ENCODE measurements around the gene SEMA6A. TPM values are rescaled to one million over a fixed set of nuclear protein-coding genes. Genes with fewer than 3 reads are reported as not detected.

Gene SEMA6A
- total RNA-seq, 1 experiment from 2014 or later, result 18.3 TPM

- DNase-seq, result no peak
- H3K4me3 ChIP-seq (ENCODE audit: low read depth, low read length), result no peak overlapping the region
- Mint-ChIP-seq H3K4me3 (ENCODE audit: unreplicated experiment) (no peak overlapping the region), H3K4me1 (ENCODE audit: low read depth, unreplicated experiment) (no peaks in the 10 kb centered on the region), H3K9me3 (ENCODE audit: unreplicated experiment) (no peaks in the 10 kb centered on the region), H3K27me3 (ENCODE audit: insufficient read depth, unreplicated experiment) (no peaks in the 10 kb centered on the region), H3K27ac (ENCODE audit: unreplicated experiment) (no peak overlapping the region), H3K36me3 (ENCODE audit: insufficient read depth, unreplicated experiment) (peaks cover 9% of the 10 kb centered on the region)
- ChIA-PET CTCF (no interaction called here), POLR2A (no interaction called here)
- H3K4me1 ChIP-seq, result peaks cover 3% of the 10 kb centered on the region; the same call in 1 of the 2 replicates
- H3K9me3 ChIP-seq, result no peaks in the 10 kb centered on the region
- no peaks in the 10 kb centered on the region for H3K27me3 ChIP-seq (replicated peaks; ENCODE audit: control insufficient read depth, insufficient read depth, low read length)
- H3K36me3 ChIP-seq (ENCODE audit: control insufficient read depth, insufficient read depth, low read length), result no peaks in the 10 kb centered on the region
- BruUV-seq (replicated peaks), result no TSS peak
- intact Hi-C loops (cut with micrococcal nuclease; ENCODE audit: unreplicated experiment), result no loop called here
- no peak for TF ChIP-seq CTCF (IDR thresholded peaks at IDR 0.05; ENCODE audit: insufficient read depth in 1 of 2, low read depth in 1 of 2, low read length in 1 of 2, severe bottlenecking in 1 of 2, unreplicated experiment in 1 of 2)
Measured at GRCh38 chr5:116563736-116564308, 10.8 kb downstream of the SEMA6A start.

GRCh38 chr5:116562669-116563068 lies 12.0 kb downstream of the SEMA6A start:
- intact Hi-C loops (cut with micrococcal nuclease; ENCODE audit: unreplicated experiment), result no loop called here
- H3K27ac Mint-ChIP-seq (ENCODE audit: unreplicated experiment), result no peak overlapping the region
- DNase-seq, result no peak
- ChIA-PET CTCF (no interaction called here), POLR2A (no interaction called here)
- Histone ChIP-seq H3K4me1 (peaks cover 3% of the 10 kb centered on the region; the same call in 1 of the 2 replicates), H3K9me3 (no peaks in the 10 kb centered on the region), H3K4me3 (ENCODE audit: low read depth, low read length) (no peak overlapping the region), H3K36me3 (ENCODE audit: control insufficient read depth, insufficient read depth, low read length) (no peaks in the 10 kb centered on the region), H3K27me3 (replicated peaks; ENCODE audit: control insufficient read depth, insufficient read depth, low read length) (no peaks in the 10 kb centered on the region)
- BruUV-seq (replicated peaks), result no TSS peak
- no peaks in the 10 kb centered on the region for H3K4me1 Mint-ChIP-seq (ENCODE audit: low read depth, unreplicated experiment)
- H3K9me3 Mint-ChIP-seq (ENCODE audit: unreplicated experiment), result no peaks in the 10 kb centered on the region
- no peaks in the 10 kb centered on the region for H3K27me3 Mint-ChIP-seq (ENCODE audit: insufficient read depth, unreplicated experiment)
- H3K4me3 Mint-ChIP-seq (ENCODE audit: unreplicated experiment), result no peak overlapping the region
- no peak for TF ChIP-seq CTCF (IDR thresholded peaks at IDR 0.05; ENCODE audit: insufficient read depth in 1 of 2, low read depth in 1 of 2, low read length in 1 of 2, severe bottlenecking in 1 of 2, unreplicated experiment in 1 of 2)
- peaks cover 7% of the 10 kb centered on the region for H3K36me3 Mint-ChIP-seq (ENCODE audit: insufficient read depth, unreplicated experiment)

- H3K36me3 Mint-ChIP-seq (ENCODE audit: insufficient read depth, unreplicated experiment), result no peaks in the 10 kb centered on the region
- H3K27ac Mint-ChIP-seq (ENCODE audit: unreplicated experiment), result no peak overlapping the region
- H3K9me3 Mint-ChIP-seq (ENCODE audit: unreplicated experiment), result no peaks in the 10 kb centered on the region
- no TSS peak for BruUV-seq (replicated peaks)
- intact Hi-C loops (cut with micrococcal nuclease; ENCODE audit: unreplicated experiment), result no loop called here
- H3K4me1 ChIP-seq, result peaks cover 3% of the 10 kb centered on the region; the same call in 1 of the 2 replicates
- POLR2A ChIA-PET, result no interaction called here
- no peak for DNase-seq
- H3K36me3 ChIP-seq (ENCODE audit: control insufficient read depth, insufficient read depth, low read length), result no peaks in the 10 kb centered on the region
- no peaks in the 10 kb centered on the region for H3K4me1 Mint-ChIP-seq (ENCODE audit: low read depth, unreplicated experiment)
- H3K9me3 ChIP-seq, result no peaks in the 10 kb centered on the region
- H3K4me3 Mint-ChIP-seq (ENCODE audit: unreplicated experiment), result no peak overlapping the region
- no peaks in the 10 kb centered on the region for H3K27me3 Mint-ChIP-seq (ENCODE audit: insufficient read depth, unreplicated experiment)
- TF ChIP-seq CTCF (IDR thresholded peaks at IDR 0.05; ENCODE audit: insufficient read depth in 1 of 2, low read depth in 1 of 2, low read length in 1 of 2, severe bottlenecking in 1 of 2, unreplicated experiment in 1 of 2), result no peak
- no peak overlapping the region for H3K4me3 ChIP-seq (ENCODE audit: low read depth, low read length)
- CTCF ChIA-PET, result no interaction called here
- no peaks in the 10 kb centered on the region for H3K27me3 ChIP-seq (replicated peaks; ENCODE audit: control insufficient read depth, insufficient read depth, low read length)
Measured at GRCh38 chr5:116561658-116562057, 13.0 kb downstream of the SEMA6A start.
